Motor neuron (in vitro differentiated cells): ENCODE results near the gene KIF6. TPM values are rescaled to one million over a fixed set of nuclear protein-coding genes. Genes with fewer than 3 reads are reported as not detected.

Experiments
- ATAC-seq, 8 experiments: fragments of 200-7000 bp; cut with Tn5 transposase; replicated peaks in 6 of 8; 2 replicates each; pipeline ENCODE4 v1.8.0; 2021; ENCODE audit warnings: mild to moderate bottlenecking in 8 of 8, moderate library complexity in 8 of 8
- H3K27ac ChIP-seq, 2 donors: fragments of 250-450 bp; sonication (Bioruptor Pico); 2 replicates each; pipeline ENCODE4 v1.9.0; 2021; ENCODE audit warnings: antibody characterized with exemption in 2 of 2, mild to moderate bottlenecking in 2 of 2, moderate library complexity in 1 of 2
- H3K4me1 ChIP-seq, 2 donors: fragments of 250-450 bp; sonication (Bioruptor Pico); replicated peaks in 1 of 2; 2 replicates each; pipeline ENCODE4 v1.6.1; 2021; ENCODE audit warnings: antibody characterized with exemption in 2 of 2, mild to moderate bottlenecking in 2 of 2, moderate library complexity in 1 of 2
- H3K4me3 ChIP-seq, 5 donors: fragments of 250-450 bp; sonication (Bioruptor Pico); 2 replicates each; pipeline ENCODE4 v1.9.0; 2021; ENCODE audit warnings: antibody characterized with exemption in 5 of 5, mild to moderate bottlenecking in 5 of 5, moderate library complexity in 4 of 5
- WGBS, 10 experiments: fragments of 450-650 bp; shearing (Covaris generic); methylation state at CpG; one replicate each; pipeline ENCODE4 v1.0.0; 2022; 5-methylcytosine and 5-hydroxymethylcytosine counted together
- in situ Hi-C, 9 experiments: fragments of 400-800 bp; cut with MboI; loops; one replicate each; pipeline ENCODE4 v1.15.0; 2021; ENCODE audit warnings: low sequenced_read_pairs in 9 of 9, low pct_unique_long_range_greater_than_20kb in 2 of 9; ENCODE audit not compliant: unreplicated experiment in 9 of 9
- total RNA-seq, 8 experiments: library from RNA; unstranded; fragments of 300-600 nt; gene quantifications; 2 replicates each; pipeline versions ENCODE4 v1.2.3 to v1.2.4, GENCODE V29; 2022

KIF6 gene
- total RNA-seq, 8 experiments from 2014 or later, result 1.0 to 2.8 (median 1.6) TPM

DNA sequence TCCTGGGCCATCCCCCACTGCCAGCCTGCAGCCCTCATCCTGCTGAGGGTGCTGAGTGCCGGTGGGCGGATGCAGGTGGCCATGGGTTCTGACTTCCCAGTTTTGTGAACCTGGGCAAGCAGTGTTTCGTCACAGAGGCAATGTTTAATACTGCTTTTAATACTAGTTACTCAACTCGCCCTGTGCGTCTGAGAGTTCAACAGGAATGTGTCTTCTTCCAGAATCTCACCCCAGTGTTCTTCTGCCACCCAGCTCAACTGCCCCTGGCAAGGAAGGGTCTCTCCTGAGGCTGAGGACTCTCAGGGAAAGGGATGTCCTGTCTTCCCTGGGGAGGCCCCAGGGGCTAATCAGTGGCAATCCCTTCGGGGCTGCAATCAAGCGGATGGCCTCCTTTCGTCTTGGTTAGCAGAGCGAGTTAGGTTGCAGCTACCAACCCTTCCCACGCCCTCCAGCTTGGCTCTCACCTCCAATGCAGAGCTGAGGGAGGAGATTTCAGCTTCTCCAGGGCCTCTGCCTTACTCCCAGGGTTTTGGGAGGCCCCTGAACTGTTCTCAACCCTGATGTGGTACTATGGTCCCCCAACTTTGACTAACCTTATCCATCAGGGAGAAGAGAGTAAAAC lies 404.7 kb downstream of the KIF6 start:
- in situ Hi-C loops, result loop anchor here in 8 of 9 experiments (25.0 kb wide), 5 partner anchors 158 to 458 kb away; no protein-coding TSS in a partner anchor
- ATAC-seq, result no peak
- WGBS, 10 experiments, result 0 to 80% (median 67%) methylated on average over 1 to 6 of the region's 10 CpGs; no CpG with 5 or more reads in 3 of the 10 experiments
- no peak overlapping the region for H3K4me3 ChIP-seq
- no peaks in the 10 kb centered on the region for H3K4me1 ChIP-seq
- H3K27ac ChIP-seq, result no peak overlapping the region

DNA sequence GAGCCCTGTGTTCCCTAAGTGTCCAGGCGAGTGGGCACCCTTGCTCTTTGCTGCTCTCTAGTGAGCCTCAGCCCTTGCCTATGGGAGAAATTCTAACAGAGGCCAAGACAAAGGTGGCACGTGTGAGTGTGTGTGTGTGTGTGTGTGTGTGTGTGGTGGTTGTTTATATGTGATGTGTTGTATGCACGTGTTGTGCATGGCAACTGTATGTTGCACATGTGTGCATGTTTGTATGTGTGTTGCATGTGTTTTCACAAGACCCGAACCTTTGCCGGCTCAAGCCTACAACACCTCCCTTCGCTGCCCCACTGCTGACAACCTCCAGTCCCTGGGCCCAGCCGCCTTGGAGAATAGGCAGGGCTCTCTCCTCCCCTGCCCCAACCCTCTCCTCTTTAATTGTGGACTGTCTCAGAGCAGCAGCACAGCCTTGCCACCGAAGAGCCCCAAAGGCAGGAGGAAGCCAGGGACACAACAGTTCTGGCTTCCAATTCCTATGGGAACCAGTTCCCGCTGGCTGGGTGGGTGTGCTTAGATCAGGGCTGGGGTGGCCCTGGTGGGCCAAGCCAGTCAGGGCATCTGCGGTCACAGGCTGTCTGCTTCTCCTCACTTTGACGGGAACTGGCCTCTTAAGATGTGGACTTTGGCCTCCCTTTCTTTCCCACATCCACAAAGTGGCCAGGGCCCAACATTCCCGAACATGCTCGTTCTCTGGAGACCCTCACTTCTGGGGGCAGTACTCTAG lies 405.4 kb downstream of the KIF6 start:
- ATAC-seq, result no peak
- 29 to 89% (median 62%) methylated on average over 1 to 7 of the region's 13 CpGs; no CpG with 5 or more reads in 6 of the 10 experiments for WGBS, 10 experiments
- in situ Hi-C loops, result loop anchor here in 8 of 9 experiments (25.0 kb wide), 5 partner anchors 157 to 457 kb away; no protein-coding TSS in a partner anchor

DNA sequence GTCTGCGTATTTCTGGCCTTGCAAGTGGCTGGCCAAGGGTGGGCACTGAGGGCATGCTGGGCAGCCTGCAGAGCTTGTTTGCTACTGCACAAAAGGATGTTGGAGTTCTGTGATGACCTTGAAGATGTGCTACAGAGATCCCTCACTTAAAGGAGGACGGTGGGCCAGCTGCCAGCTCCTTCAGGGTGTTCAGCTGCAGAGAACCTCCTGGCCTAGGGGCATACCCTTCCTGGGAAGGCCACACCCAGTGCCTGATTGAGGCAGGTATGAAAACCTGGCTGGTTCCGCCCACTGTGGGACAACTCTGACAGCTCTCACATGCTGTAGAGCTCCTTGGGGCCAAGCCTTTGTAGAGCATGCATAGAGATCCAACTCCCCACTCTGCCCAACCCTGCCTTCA lies 408.0 kb downstream of the KIF6 start:
- in situ Hi-C loops, result loop anchor here in 8 of 9 experiments (25.0 kb wide), 5 partner anchors 155 to 455 kb away; no protein-coding TSS in a partner anchor
- H3K4me3 ChIP-seq, result no peak overlapping the region
- ATAC-seq, result no peak
- peaks cover 0 to 4% of the 10 kb centered on the region in 2 donors for H3K4me1 ChIP-seq
- WGBS, 10 experiments, result 0 to 76% (median 50%) methylated on average over 1 to 3 of the region's 3 CpGs; no CpG with 5 or more reads in 5 of the 10 experiments
- H3K27ac ChIP-seq, result no peak overlapping the region

More for the DNA sequence above, 405.4 kb downstream of the KIF6 start:
- Histone ChIP-seq H3K27ac (no peak overlapping the region), H3K4me1 (no peaks in the 10 kb centered on the region), H3K4me3 (no peak overlapping the region)

DNA sequence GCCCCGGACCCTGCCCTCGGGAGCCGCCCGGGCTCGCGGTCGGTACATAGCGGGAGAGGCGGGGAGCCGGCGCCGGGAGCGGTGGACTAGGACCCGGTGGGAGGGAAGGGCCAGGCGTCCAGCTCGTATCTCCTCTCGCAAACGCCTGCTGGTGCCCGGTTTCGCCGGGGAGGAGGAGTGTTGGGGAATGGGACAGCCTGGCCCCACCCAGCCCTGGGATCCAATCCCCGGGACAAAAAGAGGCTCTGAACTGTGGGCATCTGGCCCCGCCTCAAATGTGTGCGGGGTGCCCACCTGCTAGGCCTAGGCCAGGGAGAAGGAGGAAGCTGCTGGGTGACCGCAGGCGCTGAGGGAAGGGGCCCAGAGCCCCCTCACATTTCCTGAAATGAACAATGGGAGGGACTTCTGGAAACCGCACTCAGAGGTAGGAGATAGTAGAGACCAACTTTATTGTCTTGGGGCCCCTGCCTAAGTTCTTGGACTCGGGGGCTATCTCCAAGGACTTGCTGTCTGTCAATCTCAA lies 410.9 kb downstream of the KIF6 start, which contains the start of gene KCNK17:
Gene KCNK17, minus strand, starts transcription at position 147 of the 523 bp plus-strand sequence. Its CDS starts 99 bp downstream, at position 48.
- H3K27ac ChIP-seq, result no peak within 1 kb of the TSS
- in situ Hi-C loops, result loop anchor here in 8 of 9 experiments (25.0 kb wide), 5 partner anchors 152 to 452 kb away; no protein-coding TSS in a partner anchor
- peaks cover 7 to 8% of the 10 kb centered on the region in 2 donors for H3K4me1 ChIP-seq
- 7 to 73% (median 22%) methylated on average over 3 to 24 of the region's 28 CpGs; no CpG with 5 or more reads in 5 of the 10 experiments for WGBS, 10 experiments
- H3K4me3 ChIP-seq, result peak within 1 kb of the TSS; percentile 11 to 22 (median 15)
- peak in 2 of 8 experiments; percentile 13 to 20 for ATAC-seq

DNA sequence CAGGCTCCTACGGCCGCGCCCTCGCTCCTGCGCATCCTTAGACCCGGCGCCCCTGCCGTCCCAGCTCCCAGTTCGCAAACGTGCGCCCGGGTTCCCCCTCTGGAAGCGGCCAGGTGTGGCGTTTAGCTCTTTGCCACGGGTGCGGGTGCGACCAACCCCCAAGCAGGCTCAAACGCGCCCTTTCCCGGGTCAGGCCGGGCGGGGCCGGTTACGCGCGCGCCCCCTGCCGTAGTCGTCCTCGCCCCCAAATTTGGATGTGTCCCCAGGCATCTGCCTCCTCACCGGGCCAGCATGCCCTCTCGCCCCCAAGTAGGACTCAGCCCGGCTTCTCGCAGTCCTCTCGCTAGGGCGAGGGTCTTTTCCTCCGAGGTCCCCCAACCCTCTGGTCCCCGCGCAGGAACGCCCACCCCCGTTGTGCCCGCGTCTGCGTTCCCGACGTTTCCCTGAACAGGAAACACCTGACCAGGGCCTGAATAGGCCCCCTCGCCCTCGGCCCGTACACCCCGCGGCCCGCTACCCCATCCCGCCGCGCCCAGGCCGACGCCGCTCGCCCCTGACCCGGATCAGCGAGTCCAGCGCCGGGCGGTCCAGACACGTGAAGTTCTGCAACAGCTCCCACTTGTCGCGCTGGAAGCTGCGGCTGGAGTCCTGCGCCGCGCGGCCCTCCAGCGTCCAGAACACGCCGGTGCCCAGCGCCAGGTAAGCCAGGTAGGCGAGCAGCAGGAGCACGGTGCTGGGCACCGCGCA lies 411.5 kb downstream of the KIF6 start:
- Histone ChIP-seq H3K27ac (no peak overlapping the region), H3K4me1 (peaks cover 7 to 8% of the 10 kb centered on the region in 2 donors), H3K4me3 (peak overlapping the region; percentile 11 to 22 (median 15))
- peak in 5 of 8 experiments; percentile 23 to 60 (median 58) for ATAC-seq
- in situ Hi-C loops, result loop anchor here in 8 of 9 experiments (25.0 kb wide), 5 partner anchors 151 to 451 kb away; no protein-coding TSS in a partner anchor
- WGBS, 10 experiments, result 0 to 4% (median 2%) methylated on average over 3 to 33 of the region's 80 CpGs; no CpG with 5 or more reads in 6 of the 10 experiments

DNA sequence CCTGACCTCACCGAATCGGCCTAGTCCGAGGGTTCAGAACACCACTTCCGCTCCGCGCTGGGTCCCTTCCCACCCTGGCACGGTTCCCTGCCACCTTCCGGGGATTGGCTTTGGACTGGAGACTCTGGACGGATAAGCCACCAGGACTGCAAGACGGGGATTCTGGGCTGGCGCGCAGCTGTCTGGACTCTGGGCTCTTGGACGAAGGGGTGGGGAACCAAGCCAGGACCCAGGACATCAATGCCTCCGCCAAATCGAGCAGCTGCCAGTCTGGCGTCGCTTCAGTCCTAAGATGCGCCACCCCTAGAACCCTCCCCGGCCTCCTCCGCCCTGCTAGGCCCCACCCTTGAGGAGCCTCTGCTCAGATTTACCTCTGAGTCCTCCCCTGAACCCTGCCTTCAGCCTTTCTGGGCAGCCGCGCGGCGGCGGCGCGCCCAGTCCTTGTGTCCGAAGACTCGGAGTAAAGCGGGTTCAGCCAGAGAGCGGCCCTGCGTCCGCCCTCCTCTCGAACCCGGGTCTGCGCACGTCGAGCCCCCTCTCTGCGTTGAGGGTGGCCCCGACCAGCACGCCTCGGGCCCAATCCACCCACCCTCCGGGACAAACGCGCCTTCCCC lies 412.2 kb downstream of the KIF6 start:
- no peak overlapping the region for H3K27ac ChIP-seq
- peak in 4 of 8 experiments; percentile 3 to 14 (median 10) for ATAC-seq
- peak overlapping the region in 4 of 5 donors; percentile 15 to 22 (median 16) for H3K4me3 ChIP-seq
- H3K4me1 ChIP-seq, result peaks cover 7 to 8% of the 10 kb centered on the region in 2 donors
- in situ Hi-C loops, result loop anchor here in 8 of 9 experiments (25.0 kb wide), 5 partner anchors 151 to 451 kb away; no protein-coding TSS in a partner anchor
- 0 to 74% (median 43%) methylated on average over 1 to 14 of the region's 45 CpGs; no CpG with 5 or more reads in 4 of the 10 experiments for WGBS, 10 experiments

DNA sequence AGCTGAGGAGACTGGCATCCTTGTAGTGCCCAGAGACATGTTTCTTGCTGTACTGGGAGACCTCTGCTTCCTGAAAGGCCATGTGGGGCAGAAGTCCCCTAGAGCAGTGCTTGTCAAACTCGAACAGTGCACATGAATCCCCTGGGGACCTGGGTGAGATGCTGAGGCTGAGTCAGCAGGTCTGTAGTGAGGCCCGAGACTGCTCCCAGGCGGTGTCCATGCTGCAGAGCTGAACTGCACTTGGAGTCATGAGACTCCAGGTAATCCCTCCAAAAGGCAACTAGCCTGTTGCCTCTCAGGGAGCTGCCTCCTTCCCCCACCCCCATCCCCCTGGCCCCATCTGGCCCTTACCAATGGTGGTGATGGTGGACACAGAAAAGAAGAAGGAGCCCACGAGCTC lies 414.7 kb downstream of the KIF6 start:
- Histone ChIP-seq H3K4me1 (peaks cover 7 to 8% of the 10 kb centered on the region in 2 donors), H3K4me3 (no peak overlapping the region), H3K27ac (no peak overlapping the region)
- ATAC-seq, result peak in 5 of 8 experiments; percentile 66 to 77 (median 69)
- in situ Hi-C loops, result loop anchor here in 8 of 9 experiments (25.0 kb wide), 5 partner anchors 148 to 448 kb away; no protein-coding TSS in a partner anchor
- 0 to 17% methylated on average over 1 of the region's 4 CpGs; no CpG with 5 or more reads in 8 of the 10 experiments for WGBS, 10 experiments

DNA sequence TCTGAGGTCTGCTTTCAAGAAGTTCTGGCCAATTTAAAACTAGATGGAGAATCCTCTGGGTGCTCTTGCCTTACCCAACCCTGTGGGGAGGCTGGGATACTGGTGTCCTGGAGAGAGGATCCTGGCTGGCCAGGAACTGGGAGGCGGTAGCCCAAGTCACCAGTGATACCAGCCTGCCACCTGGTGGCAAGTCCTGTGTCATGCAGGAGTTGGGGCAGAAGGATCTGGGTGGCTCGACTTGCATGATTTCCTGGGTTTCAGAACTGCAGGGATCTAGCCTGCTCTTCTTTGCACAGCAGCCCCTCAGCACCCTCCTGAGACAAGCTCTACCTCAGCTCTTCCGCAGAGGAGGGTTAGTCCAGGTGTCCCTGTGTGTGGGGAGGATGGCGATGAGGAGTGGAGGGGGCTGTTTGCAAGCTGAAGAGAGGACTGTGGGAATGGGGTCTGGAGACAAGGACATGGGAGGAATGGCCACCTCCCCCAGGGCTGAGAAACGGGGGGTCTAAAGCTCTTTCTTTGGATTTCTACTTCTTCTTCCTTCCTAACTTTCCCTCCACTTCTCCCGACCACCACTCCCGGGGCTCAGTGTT lies 415.2 kb downstream of the KIF6 start:
- Histone ChIP-seq H3K27ac (no peak overlapping the region), H3K4me1 (peaks cover 7 to 8% of the 10 kb centered on the region in 2 donors), H3K4me3 (no peak overlapping the region)
- WGBS, 10 experiments, result 0 to 44% (median 33%) methylated on average over 1 to 5 of the region's 7 CpGs; no CpG with 5 or more reads in 7 of the 10 experiments
- peak; percentile 67 to 94 (median 82) for ATAC-seq
- in situ Hi-C loops, result loop anchor here (5.0 to 25.0 kb wide), 9 partner anchors 143 to 448 kb away; no protein-coding TSS in a partner anchor

DNA sequence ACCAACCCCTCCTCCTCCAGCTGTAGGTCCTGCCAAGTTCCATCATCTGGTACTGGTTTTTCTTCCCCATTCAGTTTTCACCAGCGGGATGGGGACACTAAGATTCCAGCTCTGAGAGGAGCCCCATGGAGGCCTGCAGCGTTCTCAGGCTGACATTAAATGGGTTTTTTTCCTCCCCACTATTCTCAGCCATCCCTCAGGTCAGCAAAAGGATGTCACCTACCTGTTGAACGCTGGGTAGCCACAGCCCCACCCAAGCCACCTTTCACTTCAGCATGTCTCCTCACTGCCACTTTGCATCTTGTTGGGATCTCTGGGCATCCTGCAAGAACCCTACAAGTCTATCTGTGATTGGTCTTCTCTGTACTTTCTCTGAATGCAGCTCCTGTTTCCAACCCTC lies 417.7 kb downstream of the KIF6 start:
- no peak for ATAC-seq
- in situ Hi-C loops, result loop anchor here (5.0 to 25.0 kb wide), 9 partner anchors 140 to 445 kb away; no protein-coding TSS in a partner anchor
- WGBS, 10 experiments, result 0 to 94% (median 73%) methylated on average over 1 to 3 of the region's 3 CpGs; no CpG with 5 or more reads in 3 of the 10 experiments
- Histone ChIP-seq H3K4me1 (peaks cover 3 to 10% of the 10 kb centered on the region in 2 donors), H3K4me3 (no peak overlapping the region), H3K27ac (no peak overlapping the region)

DNA sequence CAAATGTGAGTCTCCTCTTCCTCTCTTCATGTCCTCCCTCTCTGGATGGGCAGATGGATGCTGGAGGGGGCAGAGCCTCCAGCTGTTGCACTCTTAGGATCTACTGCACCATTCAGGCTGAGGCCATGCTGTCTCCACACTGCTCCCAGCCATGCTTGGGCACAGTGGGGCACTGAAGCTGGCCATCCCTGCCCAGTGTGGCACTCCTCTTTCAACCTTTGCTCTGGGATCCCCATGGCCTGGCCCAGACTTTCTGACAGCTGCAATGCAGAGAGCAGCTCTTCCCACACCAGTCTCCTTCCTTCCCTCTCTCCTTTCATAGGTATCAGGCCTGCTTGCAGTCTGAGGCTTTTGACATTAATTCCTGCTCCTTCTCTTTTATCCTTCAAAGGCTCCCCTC lies 420.3 kb downstream of the KIF6 start:
- Histone ChIP-seq H3K4me1 (peaks cover 0 to 2% of the 10 kb centered on the region in 2 donors), H3K27ac (no peak overlapping the region), H3K4me3 (no peak overlapping the region)
- in situ Hi-C loops, result loop anchor here (5.0 to 25.0 kb wide), 9 partner anchors 138 to 443 kb away; no protein-coding TSS in a partner anchor
- no peak for ATAC-seq

DNA sequence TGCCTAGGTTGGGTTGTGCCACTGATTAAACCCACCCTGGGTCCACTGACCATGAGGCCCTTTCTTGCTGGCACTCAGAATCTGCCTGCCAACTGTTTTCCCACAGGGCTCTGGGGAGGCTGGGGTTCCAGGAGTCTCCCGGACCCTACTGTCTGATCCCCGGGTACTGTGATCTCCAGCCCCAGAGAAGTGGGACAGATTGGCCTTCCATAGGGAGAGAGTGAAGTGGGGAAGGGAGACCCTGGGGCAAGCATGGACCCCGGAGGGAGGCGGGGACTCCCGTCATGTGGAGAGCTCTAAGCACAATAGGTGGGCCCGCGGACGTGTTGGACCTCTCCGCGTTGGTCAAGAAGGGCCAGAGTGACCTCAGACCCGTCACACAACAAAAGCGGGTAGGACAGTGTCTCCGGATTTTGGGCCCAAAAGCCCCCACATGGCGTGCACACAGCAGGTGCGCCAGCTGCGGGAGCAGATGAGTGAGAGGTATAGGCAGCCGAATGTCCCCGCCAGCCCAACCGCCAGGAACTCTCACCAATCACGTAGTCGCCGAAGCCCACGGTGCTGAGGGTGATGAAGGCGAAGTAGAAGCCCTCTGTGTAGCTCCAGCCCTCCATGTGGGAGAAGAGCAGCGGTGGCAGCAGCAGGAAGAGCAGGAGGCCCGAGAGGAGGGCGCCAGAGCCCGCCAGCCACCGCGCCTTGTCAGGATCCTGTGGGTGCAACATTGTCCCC lies 421.6 kb downstream of the KIF6 start:
- H3K27ac ChIP-seq, result no peak overlapping the region
- peak in 4 of 8 experiments; percentile 7 to 39 (median 14) for ATAC-seq
- no peak overlapping the region for H3K4me3 ChIP-seq
- in situ Hi-C loops, result loop anchor here (10.0 to 25.0 kb wide), 7 partner anchors 139 to 441 kb away; no protein-coding TSS in a partner anchor
- peaks cover 0 to 2% of the 10 kb centered on the region in 2 donors for H3K4me1 ChIP-seq
- WGBS, 10 experiments, result 41 to 85% (median 79%) methylated on average over 1 to 10 of the region's 30 CpGs; no CpG with 5 or more reads in 6 of the 10 experiments
